HG02678 (cell line): ENCODE data around the gene TMEM184A.

Source experiments
- ATAC-seq: cut with Tn5 transposase; IDR thresholded peaks from one replicate; pipeline ENCODE4 v1.9.1; 2021; ENCODE audit warnings: mild to moderate bottlenecking, moderate library complexity; ENCODE audit not compliant: unreplicated experiment

TMEM184A gene

GRCh38 chr7:1505731-1506550 is 50.1 kb downstream of the TMEM184A start:
- no peak for ATAC-seq

GRCh38 chr7:1503816-1504775 is 51.9 kb downstream of the TMEM184A start, which contains the start of gene INTS1:
Gene INTS1, minus strand, starts transcription at chr7:1504389. Its CDS starts 429 bp downstream, at chr7:1503960.
- ATAC-seq: peak; percentile 90

DNA sequence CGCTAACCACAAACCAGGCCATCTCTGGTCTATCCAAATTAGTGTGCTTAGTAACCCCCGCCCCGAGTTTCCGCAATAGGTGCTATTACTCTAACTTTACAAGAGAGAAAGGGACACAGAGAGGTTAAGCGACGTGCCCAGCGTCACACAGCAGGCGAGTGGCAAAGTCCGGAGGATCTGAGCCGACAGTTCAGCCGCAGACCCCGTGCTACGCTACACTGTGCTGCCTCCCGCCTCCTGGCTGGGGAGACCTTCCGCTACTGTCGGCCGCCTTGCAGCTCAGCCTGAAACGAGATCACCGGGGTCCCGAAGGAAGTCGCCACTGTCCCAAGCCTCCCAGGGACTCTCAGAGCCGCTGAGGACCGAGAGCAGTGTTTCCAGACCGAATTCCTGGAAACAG is 52.6 kb downstream of the TMEM184A start:
- ATAC-seq: no peak

- ATAC-seq: no peak
Measured at GRCh38 chr7:1502845-1503244, 53.2 kb downstream of the TMEM184A start.

DNA sequence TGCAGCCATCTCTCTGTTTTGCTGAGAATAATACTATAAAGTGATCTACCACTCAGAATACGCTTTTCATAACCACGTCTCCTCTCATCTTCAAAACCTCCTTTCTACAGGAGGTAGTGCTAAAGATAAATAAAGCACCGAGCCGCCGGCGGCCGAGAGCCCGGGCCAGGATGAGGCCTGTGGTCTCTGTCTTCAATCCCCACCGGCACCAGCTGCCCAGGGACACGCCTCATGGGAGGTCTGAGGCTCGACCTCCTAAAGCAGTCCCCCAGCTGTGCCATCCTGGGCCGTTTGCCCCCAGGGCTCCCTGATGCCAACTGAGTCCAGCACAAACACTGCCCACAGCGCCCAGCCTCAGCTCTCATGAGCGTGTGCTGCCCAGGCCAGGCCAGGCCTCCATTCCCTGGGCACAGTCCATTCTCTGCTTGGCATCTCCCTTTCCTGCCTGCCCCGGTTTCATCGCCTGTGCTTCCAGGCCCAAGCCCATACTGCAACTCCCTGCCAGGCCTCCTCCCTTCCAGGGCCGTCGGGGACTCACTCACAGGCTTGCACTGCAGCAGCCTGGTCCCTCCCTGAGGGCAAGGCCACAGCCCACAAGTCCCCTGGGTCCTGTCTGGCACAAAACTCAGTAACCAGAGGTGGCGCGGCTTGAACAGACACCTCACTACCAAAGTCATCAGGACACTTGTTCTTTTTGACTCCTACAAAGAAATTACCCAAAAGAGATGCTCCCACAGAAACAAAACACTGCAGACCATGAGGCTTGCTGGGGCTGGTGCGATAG is 54.3 kb downstream of the TMEM184A start:
- no peak for ATAC-seq

- no peak for ATAC-seq
Measured at GRCh38 chr7:1500064-1500807, 55.8 kb downstream of the TMEM184A start.

DNA sequence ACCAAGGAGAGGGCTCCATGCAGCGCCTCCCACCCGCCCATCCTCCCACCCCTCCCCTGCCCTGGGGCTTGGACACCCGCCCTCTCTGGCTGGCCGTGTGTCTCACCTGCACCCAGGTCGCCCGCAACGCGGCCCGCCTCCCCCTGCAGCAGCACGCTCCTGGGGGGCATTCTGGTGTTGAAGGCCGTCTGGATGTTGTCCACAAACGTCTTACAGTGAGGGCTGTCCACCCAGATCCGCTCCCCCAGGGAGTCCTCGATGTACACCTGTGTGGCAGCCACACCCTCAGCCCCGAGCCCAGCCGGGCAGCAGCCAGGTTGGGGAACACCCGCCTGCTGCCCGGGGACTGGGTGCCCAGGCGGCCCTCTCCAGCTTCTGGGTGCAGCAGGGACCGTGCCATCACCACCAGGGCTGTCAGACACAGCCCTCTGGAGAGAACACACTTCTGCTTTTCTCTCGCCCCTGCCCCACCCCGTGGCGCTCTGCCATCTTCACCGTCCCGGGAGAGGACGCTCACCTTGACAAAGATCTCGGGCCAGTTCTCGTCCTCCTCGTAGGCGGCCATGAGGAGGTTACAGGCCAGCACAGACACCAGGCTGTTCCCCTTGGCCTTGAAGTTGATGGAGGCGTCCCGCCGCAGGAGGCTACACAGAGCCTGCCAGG is 56.5 kb downstream of the TMEM184A start:
- ATAC-seq: no peak

DNA sequence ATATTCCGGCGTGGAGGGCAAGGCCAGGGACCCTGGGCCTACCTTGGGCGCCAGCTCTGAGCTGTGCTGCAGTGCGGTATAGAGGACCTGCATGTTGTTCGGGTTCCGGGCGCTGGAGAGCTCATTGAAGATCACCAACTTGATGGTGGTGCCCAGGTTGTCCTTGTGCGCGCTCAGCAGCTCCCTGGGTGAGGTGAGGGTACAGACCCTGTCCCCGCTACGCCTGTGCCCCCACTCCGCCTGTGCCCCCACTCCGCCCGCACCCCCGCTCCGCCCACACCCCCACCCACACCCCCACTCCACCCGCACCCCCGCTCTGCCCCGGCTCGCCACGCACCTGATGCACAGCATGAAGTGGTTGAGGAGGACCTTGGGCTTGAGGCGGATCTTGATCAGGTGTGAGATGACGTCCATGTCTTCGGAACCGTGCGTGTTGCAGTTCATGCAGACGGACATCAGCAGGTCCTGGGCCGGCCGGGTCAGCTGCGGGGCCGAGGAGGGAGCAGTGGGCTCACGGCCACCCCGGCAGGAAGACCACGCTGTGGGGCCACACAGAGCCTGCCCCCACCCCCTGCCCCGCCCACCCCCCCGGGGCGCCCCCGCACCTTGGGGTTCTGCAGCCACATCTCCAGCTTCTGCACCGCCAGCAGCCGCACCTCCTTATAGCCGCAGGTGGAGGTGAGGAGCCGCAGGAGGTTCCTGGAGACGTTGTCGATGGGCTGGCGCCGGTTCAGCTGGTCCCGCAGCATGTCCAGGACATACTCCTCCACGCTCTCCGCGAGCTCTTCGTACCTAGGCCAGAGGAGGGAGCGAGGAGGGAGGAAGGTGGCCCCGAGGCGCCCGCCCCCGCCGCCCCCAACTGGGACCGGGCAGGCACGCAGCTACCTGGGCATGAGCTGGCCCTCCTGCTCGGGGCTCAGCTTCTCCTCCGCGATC is 57.4 kb downstream of the TMEM184A start:
- no peak for ATAC-seq

DNA sequence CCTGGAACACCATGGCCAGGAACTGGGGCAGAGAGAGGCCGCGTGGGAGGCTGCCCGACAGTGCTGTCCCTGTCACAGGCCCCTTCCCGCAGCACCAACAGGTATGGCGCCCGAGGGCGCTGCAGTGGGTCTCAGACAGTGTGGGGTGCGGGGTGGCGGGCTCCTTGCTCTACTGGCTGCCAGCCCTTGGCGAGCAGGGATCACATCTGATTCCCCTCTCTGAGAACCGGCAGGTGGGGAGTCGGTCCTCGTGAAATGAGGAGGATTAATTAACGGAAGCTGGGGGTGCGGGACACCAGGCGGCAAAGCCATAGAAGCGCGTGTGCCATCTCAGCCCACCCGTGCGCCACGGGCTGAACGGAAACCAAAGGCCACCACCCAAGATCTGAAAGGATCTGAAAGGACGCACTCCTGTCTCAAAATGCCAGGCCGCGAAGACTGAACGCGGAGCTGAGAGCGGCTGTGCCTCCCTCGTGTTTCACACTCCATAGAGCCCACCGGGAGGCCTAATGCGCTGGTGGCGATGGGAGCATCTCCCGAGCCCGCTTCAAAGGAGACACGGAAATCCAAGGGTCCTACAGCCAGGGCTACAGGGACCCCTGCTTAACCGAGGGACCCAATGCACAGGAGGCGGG is 58.6 kb downstream of the TMEM184A start:
- ATAC-seq: no peak

DNA sequence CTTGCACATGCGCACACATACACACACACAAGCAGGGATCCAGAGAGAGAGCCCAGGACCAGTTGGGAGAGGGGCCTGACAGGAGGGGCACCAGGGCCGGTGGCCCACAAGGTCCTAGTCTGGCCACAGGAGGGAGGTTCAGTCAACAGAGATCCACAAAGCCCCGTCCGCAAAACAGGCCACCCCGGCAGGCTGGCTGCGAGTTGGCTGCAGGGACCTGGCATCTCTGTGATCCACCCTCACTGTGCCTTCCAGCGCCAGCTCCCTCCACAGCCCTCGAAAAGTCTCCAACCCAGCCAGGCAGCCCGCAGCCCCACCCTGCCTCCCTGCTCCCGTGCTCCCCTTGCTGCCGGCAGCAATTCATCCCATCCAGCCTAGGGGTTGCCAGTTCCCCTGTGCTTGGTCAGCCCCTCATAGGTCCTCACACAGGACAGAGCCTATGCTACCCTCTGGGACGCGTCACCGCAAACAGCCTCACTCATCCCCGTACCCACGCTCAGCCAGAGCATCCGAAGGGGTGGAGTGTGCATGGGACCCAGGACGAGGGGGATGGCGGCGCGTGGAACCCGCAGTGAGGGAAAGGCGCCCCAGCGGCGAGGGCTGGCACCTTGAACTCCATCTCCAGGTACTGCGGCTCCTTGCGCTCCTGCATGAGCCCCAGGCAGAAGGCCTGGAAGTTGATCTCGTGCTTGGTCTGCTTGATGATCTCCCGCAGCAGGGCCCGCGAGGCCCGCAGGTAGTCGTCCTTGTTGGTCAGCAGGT is 59.3 kb downstream of the TMEM184A start:
- ATAC-seq: no peak

DNA sequence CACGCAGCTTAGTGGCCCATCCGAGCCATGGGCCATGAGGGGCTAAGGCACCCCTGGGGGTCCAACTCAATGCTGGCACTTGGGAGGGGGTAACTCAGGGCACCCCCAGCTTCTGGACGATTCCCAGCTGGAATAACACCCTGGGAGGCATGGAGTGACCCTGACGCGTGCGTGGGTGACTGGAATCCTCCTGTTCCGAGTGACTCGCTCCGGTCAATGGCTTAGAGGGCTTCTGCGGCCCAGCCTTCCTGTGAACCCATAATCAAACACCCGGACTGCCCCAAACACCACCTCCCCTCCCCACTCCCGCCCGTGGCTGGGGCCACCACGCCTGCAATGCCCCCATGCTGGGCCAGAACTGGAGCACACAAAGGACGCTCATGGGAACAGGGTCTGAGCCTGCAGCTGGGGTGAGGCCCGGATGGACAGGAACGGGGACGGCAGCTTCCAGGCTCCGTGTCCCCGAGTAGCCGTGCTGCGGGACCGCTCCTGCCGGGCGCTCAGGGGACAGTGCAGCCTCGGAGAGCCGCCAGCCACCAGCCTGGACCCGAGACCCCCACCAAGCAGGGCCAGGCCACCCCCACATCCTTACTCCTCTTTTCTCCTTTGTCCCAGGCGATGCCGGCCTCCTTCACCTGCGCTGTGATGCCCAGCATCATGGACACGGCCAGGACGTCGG is 60.3 kb downstream of the TMEM184A start:
- ATAC-seq: no peak

- ATAC-seq: no peak
Measured at GRCh38 chr7:1494866-1495563, 61.0 kb downstream of the TMEM184A start.

GRCh38 chr7:1494447-1494846 is 61.6 kb downstream of the TMEM184A start:
- no peak for ATAC-seq

GRCh38 chr7:1493571-1493970 is 62.4 kb downstream of the TMEM184A start:
- no peak for ATAC-seq

DNA sequence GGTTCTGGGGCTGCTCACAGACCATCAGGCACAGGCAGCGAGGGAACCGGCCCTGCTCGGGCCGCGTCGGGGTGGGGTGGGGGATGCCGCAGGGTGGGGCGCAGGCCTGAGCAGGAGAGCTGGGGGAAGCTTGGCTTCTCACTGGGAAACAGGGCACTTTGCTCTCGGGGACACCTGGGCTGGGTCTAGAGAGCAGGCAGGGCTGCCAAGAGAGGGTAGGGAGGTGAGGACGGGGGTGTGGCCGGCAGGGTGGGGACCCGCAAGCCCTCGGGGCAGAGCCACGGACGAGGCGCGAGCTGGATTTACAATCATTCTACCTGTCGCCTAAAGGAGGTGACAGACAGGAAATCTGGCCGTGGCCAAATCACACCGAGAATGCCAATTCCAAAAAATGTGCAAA is 62.9 kb downstream of the TMEM184A start:
- ATAC-seq: no peak

GRCh38 chr7:1492640-1493039 is 63.4 kb downstream of the TMEM184A start:
- ATAC-seq: no peak
